ENCODE data around the gene TCFL5. TPM values are rescaled to one million over a fixed set of nuclear protein-coding genes. Genes with fewer than 3 reads are reported as not detected.

The TCFL5 gene
- total and polyA plus RNA-seq, 10 of the 15 experiments (the other 5 are each of a cell fraction or from before 2014, with no cell fraction given) = 0.48 to 8.1 (median 3.8) TPM

GRCh38 chr20:62793757-62794006 is 67.9 kb downstream of the TCFL5 start (continued):
- TF ChIP-seq, protein P1, sequence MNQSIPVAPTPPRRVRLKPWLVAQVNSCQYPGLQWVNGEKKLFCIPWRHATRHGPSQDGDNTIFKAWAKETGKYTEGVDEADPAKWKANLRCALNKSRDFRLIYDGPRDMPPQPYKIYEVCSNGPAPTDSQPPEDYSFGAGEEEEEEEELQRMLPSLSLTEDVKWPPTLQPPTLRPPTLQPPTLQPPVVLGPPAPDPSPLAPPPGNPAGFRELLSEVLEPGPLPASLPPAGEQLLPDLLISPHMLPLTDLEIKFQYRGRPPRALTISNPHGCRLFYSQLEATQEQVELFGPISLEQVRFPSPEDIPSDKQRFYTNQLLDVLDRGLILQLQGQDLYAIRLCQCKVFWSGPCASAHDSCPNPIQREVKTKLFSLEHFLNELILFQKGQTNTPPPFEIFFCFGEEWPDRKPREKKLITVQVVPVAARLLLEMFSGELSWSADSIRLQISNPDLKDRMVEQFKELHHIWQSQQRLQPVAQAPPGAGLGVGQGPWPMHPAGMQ (IDR thresholded peaks at IDR 0.05; ENCODE audit: borderline replicate concordance) = no peak
- TF ChIP-seq SMAD1 (IDR thresholded peaks at IDR 0.05; ENCODE audit: low read depth, partially characterized antibody) (no peak), IRF4 (IDR thresholded peaks at IDR 0.05; ENCODE audit: low read depth, low read length) (no peak), NFXL1 (IDR thresholded peaks at IDR 0.05; ENCODE audit: borderline replicate concordance) (no peak), STAT1 (conservative IDR thresholded peaks at IDR 0.05) (no peak), RB1 (IDR thresholded peaks at IDR 0.05; ENCODE audit: borderline replicate concordance) (0 out of 2 replicates have a peak, but pooled peaks have one; percentile 38), ETV6 (conservative IDR thresholded peaks at IDR 0.05 in 1 of 2, IDR thresholded peaks at IDR 0.05 in 1 of 2; ENCODE audit: borderline replicate concordance in 1 of 2, low read depth in 1 of 2) (no peak), RUNX3 (IDR thresholded peaks at IDR 0.05; ENCODE audit: low read length) (0 out of 2 replicates have a peak, but pooled peaks have one; percentile 16), NR2C2 (IDR thresholded peaks at IDR 0.05; ENCODE audit: borderline replicate concordance, control insufficient read depth, insufficient read length, low read depth) (no peak), HCFC1 (IDR thresholded peaks at IDR 0.05; ENCODE audit: low read length) (no peak), MYC (IDR thresholded peaks at IDR 0.05; ENCODE audit: insufficient read depth, insufficient read length, insufficient replicate concordance, low read length, severe bottlenecking) (no peak), ZNF384 (IDR thresholded peaks at IDR 0.05; ENCODE audit: borderline replicate concordance, low read depth, low read length) (no peak), YY1 (IDR thresholded peaks at IDR 0.05; ENCODE audit: low read depth, low read length) (no peak), RBBP5 (conservative IDR thresholded peaks at IDR 0.05) (no peak), CTCF (IDR thresholded peaks at IDR 0.05 in 2 of 3, conservative IDR thresholded peaks at IDR 0.05 in 1 of 3; ENCODE audit: control insufficient read depth in 2 of 3, extremely low read depth in 1 of 3, insufficient read depth in 1 of 3, low read depth in 3 of 3, low read length in 3 of 3) (no peak), ZNF274 (IDR thresholded peaks at IDR 0.05; ENCODE audit: insufficient read depth, insufficient read length) (no peak), DPF2 (IDR thresholded peaks at IDR 0.05) (peak; percentile 35; the same call in 1 of the 2 replicates), GABPA (IDR thresholded peaks at IDR 0.05; ENCODE audit: low read depth) (no peak), USF1 (IDR thresholded peaks at IDR 0.05; ENCODE audit: borderline replicate concordance, extremely low read length, insufficient read depth, low read depth, low read length) (peak; percentile 52), PKNOX1 (IDR thresholded peaks at IDR 0.05) (no peak), EED (IDR thresholded peaks at IDR 0.05; ENCODE audit: low read depth) (no peak), ZNF622 (IDR thresholded peaks at IDR 0.05) (no peak), CHD1 (IDR thresholded peaks at IDR 0.05; ENCODE audit: low read depth, low read length) (no peak), KAT2A (conservative IDR thresholded peaks at IDR 0.05; ENCODE audit: control insufficient read depth, low read depth, low read length) (no peak)
- TF ChIP-seq, protein P2, sequence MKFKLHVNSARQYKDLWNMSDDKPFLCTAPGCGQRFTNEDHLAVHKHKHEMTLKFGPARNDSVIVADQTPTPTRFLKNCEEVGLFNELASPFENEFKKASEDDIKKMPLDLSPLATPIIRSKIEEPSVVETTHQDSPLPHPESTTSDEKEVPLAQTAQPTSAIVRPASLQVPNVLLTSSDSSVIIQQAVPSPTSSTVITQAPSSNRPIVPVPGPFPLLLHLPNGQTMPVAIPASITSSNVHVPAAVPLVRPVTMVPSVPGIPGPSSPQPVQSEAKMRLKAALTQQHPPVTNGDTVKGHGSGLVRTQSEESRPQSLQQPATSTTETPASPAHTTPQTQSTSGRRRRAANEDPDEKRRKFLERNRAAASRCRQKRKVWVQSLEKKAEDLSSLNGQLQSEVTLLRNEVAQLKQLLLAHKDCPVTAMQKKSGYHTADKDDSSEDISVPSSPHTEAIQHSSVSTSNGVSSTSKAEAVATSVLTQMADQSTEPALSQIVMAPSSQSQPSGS (IDR thresholded peaks at IDR 0.05; ENCODE audit: low read length) = no peak
